Activated naive CD8-positive, alpha-beta T cell treated with anti-CD3 and anti-CD28 coated beads for 36 hours (primary cell): Measurements from ENCODE around the gene GBE1. TPM values are rescaled to one million over a fixed set of nuclear protein-coding genes. Genes with fewer than 3 reads are reported as not detected.
"Not testable (repeated sequence)": the region's sequence is repeated elsewhere in the genome, so short reads cannot be mapped to it uniquely, and the experiment has no call there.

ENCODE experiments used
- DNase-seq: peaks from one replicate; pipeline ENCODE4 v3.0.0; 2021
- H3K27ac Mint-ChIP-seq: one replicate; pipeline ENCODE4 v1.8.0; 2022; ENCODE audit warnings: mild to moderate bottlenecking, moderate library complexity, mixed read lengths
- H3K27me3 Mint-ChIP-seq: one replicate; pipeline ENCODE4 v1.8.0; 2022; ENCODE audit warnings: mild to moderate bottlenecking, mixed read lengths
- H3K36me3 Mint-ChIP-seq: one replicate; pipeline ENCODE4 v1.8.0; 2021; ENCODE audit warnings: mild to moderate bottlenecking, mixed read lengths
- H3K4me1 Mint-ChIP-seq: one replicate; pipeline ENCODE4 v1.8.0; 2021; ENCODE audit warnings: mixed read lengths
- H3K4me3 Mint-ChIP-seq: one replicate; pipeline ENCODE4 v1.8.0; 2022; ENCODE audit warnings: mild to moderate bottlenecking, moderate library complexity, mixed read lengths
- H3K9me3 Mint-ChIP-seq: one replicate; pipeline ENCODE4 v1.8.0; 2022; ENCODE audit warnings: mixed read lengths
- total RNA-seq, 2 experiments: library from RNA; stranded (reverse); gene quantifications; one replicate each; pipeline ENCODE4 v1.2.3, GENCODE V29; 2021

The GBE1 gene
- total RNA-seq, 2 experiments from 2014 or later: 69.2 to 70.4 TPM

DNA sequence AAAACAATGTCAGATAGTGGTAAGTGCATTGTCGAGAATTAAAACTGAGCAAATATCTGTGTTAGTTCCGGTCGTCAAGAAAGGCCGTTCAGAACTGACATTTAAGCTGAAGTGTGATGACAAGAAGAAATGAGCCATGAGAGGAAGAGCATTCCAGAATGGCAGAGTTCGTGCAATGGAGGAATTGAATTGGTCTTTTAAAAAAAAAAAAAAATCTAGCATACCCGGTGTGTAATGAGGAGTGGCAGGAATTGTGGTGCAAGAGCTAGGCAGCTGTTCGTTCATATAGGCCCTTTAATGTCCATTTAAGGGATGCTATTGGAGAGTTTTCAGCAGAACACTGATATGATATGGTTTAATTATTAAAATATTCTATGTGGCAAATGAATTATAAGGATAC lies 2.6 kb upstream of the GBE1 start:
- peaks cover 18% of the 10 kb centered on the region for H3K4me1 Mint-ChIP-seq
- peaks cover 5% of the 10 kb centered on the region for H3K9me3 Mint-ChIP-seq
- H3K27ac Mint-ChIP-seq: no peak overlapping the region
- no peak for DNase-seq
- no peaks in the 10 kb centered on the region for H3K27me3 Mint-ChIP-seq
- H3K4me3 Mint-ChIP-seq: no peak overlapping the region
- H3K36me3 Mint-ChIP-seq: peaks cover 21% of the 10 kb centered on the region

DNA sequence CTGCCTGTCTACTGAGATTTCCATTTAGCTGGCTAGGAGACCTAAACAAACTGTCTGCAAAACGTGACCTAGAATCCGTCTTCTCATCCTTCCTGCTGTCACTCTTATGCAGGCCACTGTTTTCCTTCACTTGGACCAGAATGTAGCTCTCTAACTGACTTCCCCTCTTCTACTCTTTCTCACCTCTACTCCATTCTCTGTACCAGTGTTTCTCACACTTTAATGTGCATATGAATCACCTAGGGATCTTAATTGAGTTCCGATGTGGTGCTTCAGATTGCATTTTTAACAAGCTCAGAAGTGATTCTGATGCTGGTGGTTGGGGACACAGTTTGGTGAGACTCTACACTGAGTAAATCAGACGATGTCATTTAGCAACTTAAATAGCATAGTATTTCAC lies 1.6 kb upstream of the GBE1 start:
- Mint-ChIP-seq H3K9me3 (peaks cover 10% of the 10 kb centered on the region), H3K4me3 (no peak overlapping the region), H3K27me3 (no peaks in the 10 kb centered on the region), H3K36me3 (peaks cover 31% of the 10 kb centered on the region), H3K4me1 (peaks cover 24% of the 10 kb centered on the region), H3K27ac (no peak overlapping the region)
- no peak for DNase-seq

DNA sequence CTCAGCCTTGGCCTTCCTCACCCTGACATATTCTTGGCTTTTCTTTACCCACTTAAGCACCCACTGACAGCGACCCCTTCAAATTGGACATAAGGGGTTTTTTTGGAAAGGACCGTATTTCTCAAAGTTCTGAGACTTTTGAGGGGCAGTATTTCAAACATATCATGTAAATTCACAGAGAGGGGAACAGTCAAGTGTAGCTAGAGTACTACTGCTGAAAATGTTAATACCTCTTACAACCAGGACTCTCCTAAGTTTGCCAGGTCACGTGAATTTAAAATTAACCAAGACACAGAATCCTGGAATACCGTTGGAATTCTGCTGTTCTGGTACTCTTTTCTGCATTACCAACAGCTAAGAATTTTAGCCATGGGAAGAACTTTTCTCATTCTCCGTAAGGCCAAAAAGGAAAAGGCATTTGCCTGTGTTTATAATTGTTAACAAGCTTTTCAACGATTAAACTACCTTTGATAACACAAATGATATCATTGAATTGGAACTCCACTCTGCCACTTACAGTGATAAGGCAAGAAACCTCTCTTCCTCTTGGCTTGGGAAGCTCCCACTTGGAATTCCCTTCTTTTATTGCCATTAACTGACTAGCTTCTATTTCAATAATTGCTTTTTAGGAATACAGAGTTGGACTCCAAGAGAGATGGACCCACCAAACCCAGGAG lies 597 bp upstream of the GBE1 start:
- Mint-ChIP-seq H3K36me3 (peaks cover 40% of the 10 kb centered on the region), H3K4me3 (peak overlapping the region; percentile 92), H3K27me3 (no peaks in the 10 kb centered on the region), H3K27ac (peak overlapping the region; percentile 98), H3K4me1 (peaks cover 30% of the 10 kb centered on the region), H3K9me3 (peaks cover 16% of the 10 kb centered on the region)
- no peak for DNase-seq

DNA sequence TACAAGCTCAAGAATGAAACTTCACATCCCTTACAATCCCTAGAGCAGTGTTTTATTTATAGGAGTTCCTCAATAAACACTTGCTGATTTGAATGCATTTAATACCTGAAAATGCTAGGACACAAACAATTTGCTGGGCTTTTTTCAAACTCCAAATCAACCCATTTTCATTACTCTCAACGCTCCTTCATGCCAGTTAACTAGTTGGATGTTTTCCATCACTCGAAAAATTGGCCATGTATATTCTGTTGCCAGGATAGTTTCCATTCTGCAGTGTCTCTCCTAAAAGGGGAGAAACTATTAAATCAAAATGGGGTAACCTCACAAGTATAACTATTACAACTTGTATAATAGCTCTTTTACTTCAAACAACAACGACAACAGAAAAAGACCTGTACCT lies 1.2 kb downstream of the GBE1 start:
- Mint-ChIP-seq H3K36me3 (peaks cover 49% of the 10 kb centered on the region), H3K4me1 (peaks cover 30% of the 10 kb centered on the region), H3K27me3 (no peaks in the 10 kb centered on the region), H3K9me3 (peaks cover 16% of the 10 kb centered on the region), H3K27ac (peak overlapping the region; percentile 98), H3K4me3 (peak overlapping the region; percentile 92)
- DNase-seq: no peak

DNA sequence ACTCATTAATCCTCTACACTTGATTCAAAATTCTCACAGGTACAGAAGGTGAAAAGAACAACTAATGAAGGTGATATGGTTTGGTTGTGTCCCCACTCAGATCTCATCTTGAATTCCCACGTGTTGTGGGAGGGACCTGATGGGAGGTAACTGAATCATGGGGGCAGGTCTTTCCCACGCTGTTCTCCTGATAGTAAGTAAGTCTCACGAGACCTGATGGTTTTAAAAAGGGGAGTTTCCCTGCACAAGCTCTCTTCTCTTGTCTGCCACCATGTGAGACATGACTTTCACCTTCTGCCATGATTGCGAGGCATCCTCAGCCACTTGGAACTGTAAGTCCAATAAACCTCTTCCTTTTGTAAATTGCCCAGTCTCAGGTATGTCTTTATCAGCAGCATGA lies 2.7 kb downstream of the GBE1 start:
- H3K27ac Mint-ChIP-seq, H3K27me3 Mint-ChIP-seq, DNase-seq: not testable (repeated sequence)
- Mint-ChIP-seq H3K4me1 (peaks cover 37% of the 10 kb centered on the region), H3K9me3 (peaks cover 23% of the 10 kb centered on the region), H3K36me3 (peaks cover 63% of the 10 kb centered on the region), H3K4me3 (peak overlapping the region; percentile 92)

DNA sequence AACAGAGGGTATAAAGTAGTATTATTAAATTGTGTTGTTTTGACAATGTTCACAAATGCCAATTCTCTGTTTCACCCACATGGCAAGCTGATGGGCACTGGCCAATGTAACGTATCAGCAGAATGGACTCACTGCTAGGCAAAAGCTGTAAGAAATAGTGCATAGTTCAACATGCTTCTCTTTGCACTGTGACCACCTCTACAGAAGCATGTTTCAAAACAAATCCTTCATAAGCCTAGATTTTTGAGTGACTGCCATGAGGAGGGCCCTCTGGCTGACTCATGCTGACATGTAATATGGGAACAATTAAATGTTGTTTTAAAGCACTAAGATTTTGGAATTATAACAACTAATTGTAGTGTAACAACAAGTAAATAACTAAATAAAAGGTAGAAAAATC lies 3.2 kb downstream of the GBE1 start:
- Mint-ChIP-seq H3K36me3 (peaks cover 68% of the 10 kb centered on the region), H3K4me1 (peaks cover 39% of the 10 kb centered on the region), H3K4me3 (no peak overlapping the region), H3K27ac (no peak overlapping the region), H3K27me3 (no peaks in the 10 kb centered on the region), H3K9me3 (peaks cover 23% of the 10 kb centered on the region)
- DNase-seq: no peak

DNA sequence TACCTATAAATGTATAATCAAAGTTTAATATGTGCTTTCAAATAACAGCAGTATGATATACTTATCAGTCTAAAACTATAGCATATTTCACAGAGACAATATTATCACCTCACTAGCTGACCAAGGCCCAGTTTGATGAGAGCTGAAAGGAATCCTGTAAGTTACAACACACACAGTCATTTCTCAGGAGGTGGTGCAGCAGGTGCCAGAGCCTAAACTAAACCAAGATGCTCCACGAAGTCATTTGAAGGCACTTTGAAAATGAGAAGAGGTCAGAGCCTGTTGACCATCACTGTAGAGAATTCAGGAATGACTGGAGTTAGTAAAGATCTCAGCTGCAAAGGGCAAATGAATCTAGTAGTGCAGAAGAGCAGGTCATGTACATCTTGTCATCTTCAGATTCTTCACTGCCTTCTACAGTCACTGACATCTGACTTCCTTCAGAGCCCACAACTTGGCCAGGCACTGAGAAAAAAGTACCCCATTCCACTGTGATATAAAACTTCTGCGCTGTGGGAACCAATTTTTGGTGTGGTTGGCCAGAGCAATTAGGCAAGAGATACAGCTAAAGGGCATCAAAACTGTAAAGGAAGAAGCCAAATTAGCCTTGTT lies 7.9 kb downstream of the GBE1 start:
- H3K4me1 Mint-ChIP-seq: peaks cover 19% of the 10 kb centered on the region
- H3K27ac Mint-ChIP-seq: no peak overlapping the region
- peaks cover 15% of the 10 kb centered on the region for H3K9me3 Mint-ChIP-seq
- no peaks in the 10 kb centered on the region for H3K27me3 Mint-ChIP-seq
- DNase-seq: no peak
- H3K36me3 Mint-ChIP-seq: peaks cover 50% of the 10 kb centered on the region
- H3K4me3 Mint-ChIP-seq: no peak overlapping the region

DNA sequence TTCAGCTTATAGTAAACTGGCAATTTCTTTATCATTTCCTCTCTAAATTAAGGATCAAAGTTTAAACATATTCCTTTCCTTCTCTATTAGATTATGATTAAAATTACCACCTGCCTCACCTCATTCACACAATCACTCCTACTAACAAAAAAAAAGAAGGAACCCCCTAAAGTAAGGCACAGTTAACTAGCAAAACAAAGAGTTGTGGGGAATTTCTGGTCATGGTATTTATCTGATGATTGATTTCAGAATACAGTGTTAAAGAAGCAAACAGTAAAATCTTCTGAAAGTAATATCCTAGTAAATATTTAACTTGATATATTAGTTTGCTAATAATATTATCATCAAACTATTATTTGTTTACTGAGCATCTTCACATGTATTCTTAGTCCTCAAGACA lies 8.8 kb downstream of the GBE1 start:
- Mint-ChIP-seq H3K27ac (no peak overlapping the region), H3K4me3 (no peak overlapping the region), H3K4me1 (peaks cover 12% of the 10 kb centered on the region), H3K9me3 (peaks cover 11% of the 10 kb centered on the region), H3K36me3 (peaks cover 45% of the 10 kb centered on the region), H3K27me3 (no peaks in the 10 kb centered on the region)
- no peak for DNase-seq

DNA sequence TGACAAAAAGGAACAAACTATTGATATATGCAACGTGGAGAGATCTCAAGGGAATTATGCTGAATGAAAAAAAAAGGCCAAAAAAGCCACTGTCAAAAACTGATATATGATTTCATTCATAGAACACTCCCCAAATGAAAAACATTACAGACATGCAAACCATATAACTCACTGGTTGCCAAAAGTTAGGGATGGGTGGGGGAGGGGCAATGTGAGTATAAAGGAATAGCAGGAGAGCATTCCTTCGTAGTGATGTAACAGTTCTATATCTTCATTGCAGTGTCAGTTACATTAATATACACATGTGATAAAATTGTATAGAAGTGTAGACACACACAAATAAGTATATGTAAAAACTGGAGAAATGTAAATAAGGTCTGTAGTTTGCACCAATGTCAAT lies 12.2 kb downstream of the GBE1 start:
- peaks cover 31% of the 10 kb centered on the region for H3K36me3 Mint-ChIP-seq
- no peak overlapping the region for H3K27ac Mint-ChIP-seq
- H3K9me3 Mint-ChIP-seq: no peaks in the 10 kb centered on the region
- DNase-seq: no peak
- H3K4me1 Mint-ChIP-seq: peaks cover 2% of the 10 kb centered on the region
- H3K4me3 Mint-ChIP-seq: no peak overlapping the region
- H3K27me3 Mint-ChIP-seq: no peaks in the 10 kb centered on the region

DNA sequence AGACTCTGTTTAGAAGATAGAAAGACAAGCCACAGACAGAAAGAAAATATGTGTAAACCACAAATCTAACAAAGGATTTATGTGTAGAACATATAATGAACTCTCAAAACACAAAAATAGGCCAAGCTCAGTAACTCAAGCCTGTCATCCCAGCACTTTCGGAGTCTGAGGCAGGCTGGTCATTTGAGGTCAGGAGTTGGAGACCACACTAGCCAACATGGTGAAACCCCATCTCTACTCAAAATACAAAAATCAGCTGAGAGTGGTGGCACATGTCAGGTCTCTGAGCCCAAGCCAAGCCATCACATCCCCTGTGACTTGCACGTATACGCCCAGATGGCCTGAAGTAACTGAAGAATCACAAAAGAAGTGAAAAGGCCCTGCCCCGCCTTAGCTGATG lies 14.2 kb downstream of the GBE1 start:
- not testable (repeated sequence) for H3K27me3 Mint-ChIP-seq, H3K27ac Mint-ChIP-seq, DNase-seq, H3K4me3 Mint-ChIP-seq, H3K9me3 Mint-ChIP-seq, H3K4me1 Mint-ChIP-seq
- H3K36me3 Mint-ChIP-seq: peaks cover 26% of the 10 kb centered on the region

DNA sequence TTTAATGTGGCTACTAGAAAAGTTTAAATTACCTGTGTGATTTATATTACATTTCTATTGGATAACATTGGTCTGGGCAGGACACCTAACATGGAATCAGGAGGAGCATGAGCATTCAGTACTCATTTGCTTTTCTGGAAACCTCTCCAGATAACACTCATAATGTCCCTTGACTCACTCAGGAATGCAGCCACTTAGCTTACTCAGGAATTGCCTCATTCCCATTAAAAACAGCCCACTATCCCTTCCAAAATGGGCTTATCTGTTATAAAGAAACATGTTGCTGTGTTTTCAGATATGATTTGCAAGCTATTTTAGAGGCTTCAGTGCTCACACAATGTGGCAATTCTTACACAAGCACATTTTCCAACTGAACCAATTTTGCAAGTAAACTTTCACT lies 17.1 kb downstream of the GBE1 start:
- no peaks in the 10 kb centered on the region for H3K9me3 Mint-ChIP-seq
- no peak overlapping the region for H3K4me3 Mint-ChIP-seq
- DNase-seq: no peak
- peaks cover 13% of the 10 kb centered on the region for H3K4me1 Mint-ChIP-seq
- no peak overlapping the region for H3K27ac Mint-ChIP-seq
- H3K36me3 Mint-ChIP-seq: peaks cover 30% of the 10 kb centered on the region
- H3K27me3 Mint-ChIP-seq: no peaks in the 10 kb centered on the region

DNA sequence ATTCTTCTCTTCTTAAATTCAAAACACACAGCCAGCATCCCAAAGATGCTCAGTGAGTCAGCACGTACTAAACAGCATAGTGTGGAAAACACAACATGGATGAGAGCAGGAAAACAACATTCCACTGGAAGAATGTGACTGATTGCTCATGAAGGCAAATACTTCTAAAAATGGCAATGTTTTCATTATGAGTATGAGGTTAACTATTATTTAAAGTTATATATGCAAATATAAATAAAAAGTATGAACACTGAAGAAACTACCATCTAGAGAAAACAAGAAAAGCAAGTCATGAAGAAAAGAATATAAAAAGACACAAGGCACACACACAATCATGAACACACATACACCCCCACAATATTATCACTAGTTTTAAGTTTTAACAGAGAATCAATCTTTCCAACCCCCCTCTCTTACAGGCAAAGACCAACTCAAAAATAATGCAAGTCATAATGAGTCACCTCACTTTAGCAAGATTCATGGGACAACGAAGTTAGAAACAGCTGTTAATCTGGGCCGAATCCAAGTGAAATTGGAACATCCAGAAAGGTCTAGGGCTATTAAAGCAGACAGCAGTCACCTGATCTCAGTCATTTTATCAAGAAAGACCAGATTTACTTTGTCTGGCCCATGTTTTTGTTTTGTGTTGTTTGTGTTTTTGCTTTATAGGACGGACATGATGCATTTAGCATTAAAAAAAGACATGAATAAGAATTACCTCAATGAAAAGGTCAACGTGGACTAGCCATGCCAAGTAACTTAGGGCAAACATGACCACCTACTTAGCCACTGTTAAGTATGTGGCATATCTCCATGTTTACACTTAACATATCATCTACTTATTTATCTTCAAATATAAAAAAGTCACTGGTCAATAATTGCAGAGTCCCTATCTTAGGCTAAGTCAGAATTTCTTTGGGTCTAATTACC lies 18.1 kb downstream of the GBE1 start:
- Mint-ChIP-seq H3K27me3 (no peaks in the 10 kb centered on the region), H3K4me3 (no peak overlapping the region), H3K36me3 (peaks cover 37% of the 10 kb centered on the region)

DNA sequence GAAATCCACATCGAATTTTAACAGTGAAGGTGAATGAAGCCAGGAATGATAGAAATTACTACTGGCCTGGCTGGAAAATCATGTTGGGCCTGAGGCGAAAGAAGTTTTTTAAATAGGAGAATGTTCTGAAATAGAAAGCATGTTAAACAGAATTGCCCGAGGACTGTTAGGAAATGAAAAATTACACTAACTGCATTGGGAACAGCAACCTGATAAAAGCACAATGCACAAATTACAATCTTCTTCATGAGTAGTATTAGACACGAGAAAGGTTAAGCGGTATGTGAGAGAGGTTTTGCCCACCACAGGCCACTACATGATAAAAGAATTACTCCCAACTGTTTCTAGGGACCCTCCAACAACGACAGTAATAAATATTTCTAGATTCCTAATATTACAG lies 18.9 kb downstream of the GBE1 start:
- no peak overlapping the region for H3K4me3 Mint-ChIP-seq
- H3K36me3 Mint-ChIP-seq: peaks cover 34% of the 10 kb centered on the region
- no peaks in the 10 kb centered on the region for H3K9me3 Mint-ChIP-seq
- no peak for DNase-seq
- no peak overlapping the region for H3K27ac Mint-ChIP-seq
- no peaks in the 10 kb centered on the region for H3K27me3 Mint-ChIP-seq
- peaks cover 13% of the 10 kb centered on the region for H3K4me1 Mint-ChIP-seq

More for the DNA sequence above, 18.1 kb downstream of the GBE1 start:
- Mint-ChIP-seq H3K27ac (no peak overlapping the region), H3K4me1 (peaks cover 13% of the 10 kb centered on the region), H3K9me3 (no peaks in the 10 kb centered on the region)
- no peak for DNase-seq

DNA sequence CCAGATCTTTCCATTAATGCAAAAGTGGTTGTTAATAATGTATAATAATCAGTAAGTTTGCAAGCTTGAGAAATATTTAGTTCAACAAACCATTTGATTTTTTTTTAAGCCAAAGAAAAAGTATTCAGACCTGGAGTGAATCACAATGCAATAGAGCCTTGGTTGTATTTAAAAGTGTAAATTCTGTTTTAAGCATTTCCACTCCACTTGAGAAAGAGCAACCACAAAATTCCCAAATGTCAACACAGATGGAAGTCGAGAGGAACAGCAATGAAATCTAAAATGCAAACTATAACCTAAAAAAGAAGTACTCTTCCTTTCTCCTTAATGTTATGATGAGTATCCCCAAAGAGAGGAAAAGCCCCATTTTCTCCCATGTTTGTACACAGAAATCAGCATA lies 20.2 kb downstream of the GBE1 start:
- DNase-seq: no peak
- no peak overlapping the region for H3K27ac Mint-ChIP-seq
- H3K4me1 Mint-ChIP-seq: peaks cover 13% of the 10 kb centered on the region
- H3K9me3 Mint-ChIP-seq: no peaks in the 10 kb centered on the region
- peaks cover 29% of the 10 kb centered on the region for H3K36me3 Mint-ChIP-seq
- no peak overlapping the region for H3K4me3 Mint-ChIP-seq
- H3K27me3 Mint-ChIP-seq: no peaks in the 10 kb centered on the region

DNA sequence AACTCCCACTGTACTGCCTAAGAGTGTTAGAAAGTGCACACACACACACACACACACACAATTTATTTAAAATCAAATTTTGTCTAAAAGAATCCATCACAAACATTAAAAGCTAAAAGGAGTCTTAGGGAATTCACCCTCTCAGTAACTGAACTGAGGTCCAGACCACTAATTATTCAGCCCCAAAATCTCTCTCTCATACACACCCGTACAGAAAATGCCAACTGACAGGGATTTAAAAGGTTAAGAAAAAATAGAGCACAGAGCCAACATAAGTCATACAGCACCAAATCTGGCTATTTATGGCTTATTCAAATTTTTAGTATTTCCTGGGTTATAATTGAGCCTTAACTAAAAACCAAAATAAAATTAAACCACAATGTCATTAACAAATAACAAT lies 20.7 kb downstream of the GBE1 start:
- no peak for DNase-seq
- Mint-ChIP-seq H3K36me3 (peaks cover 34% of the 10 kb centered on the region), H3K4me3 (no peak overlapping the region), H3K4me1 (peaks cover 13% of the 10 kb centered on the region), H3K9me3 (no peaks in the 10 kb centered on the region), H3K27me3 (no peaks in the 10 kb centered on the region), H3K27ac (no peak overlapping the region)
